Endothelial cell (in vitro differentiated cells): ENCODE data around the gene ZDHHC12. TPM values are rescaled to one million over a fixed set of nuclear protein-coding genes. Genes with fewer than 3 reads are reported as not detected.
A peak's percentile ranks its signal among the peaks of the same experiment; 100 is the strongest.

Experiments
- DNase-seq: peaks from one replicate; pipeline ENCODE4 v3.0.0; 2021; ENCODE audit warnings: low spot score
- H3K27ac Mint-ChIP-seq: one replicate; pipeline ENCODE4 v1.8.0; 2021; ENCODE audit warnings: mixed read lengths, inconsistent platforms; ENCODE audit not compliant: unreplicated experiment
- H3K27me3 Mint-ChIP-seq: one replicate; pipeline ENCODE4 v1.8.0; 2021; ENCODE audit warnings: mild to moderate bottlenecking, moderate library complexity, mixed read lengths, inconsistent platforms; ENCODE audit not compliant: unreplicated experiment
- H3K36me3 Mint-ChIP-seq: one replicate; pipeline ENCODE4 v1.8.0; 2021; ENCODE audit warnings: mild to moderate bottlenecking, low read depth, mixed read lengths, inconsistent platforms; ENCODE audit not compliant: unreplicated experiment
- H3K4me1 Mint-ChIP-seq: one replicate; pipeline ENCODE4 v1.8.0; 2021; ENCODE audit warnings: mild to moderate bottlenecking, mixed read lengths, inconsistent platforms; ENCODE audit not compliant: unreplicated experiment
- H3K4me3 Mint-ChIP-seq: one replicate; pipeline ENCODE4 v1.8.0; 2021; ENCODE audit warnings: mild to moderate bottlenecking, mixed read lengths, inconsistent platforms; ENCODE audit not compliant: unreplicated experiment
- H3K9me3 Mint-ChIP-seq: one replicate; pipeline ENCODE4 v1.8.0; 2021; ENCODE audit warnings: mixed read lengths, inconsistent platforms; ENCODE audit not compliant: unreplicated experiment
- CTCF ChIP-seq: fragments of 200-600 bp; sonication (generic); IDR thresholded peaks from one replicate; pipeline ENCODE4 v1.5.0; 2021; ENCODE audit warnings: antibody characterized with exemption; ENCODE audit not compliant: unreplicated experiment
- total RNA-seq: library from RNA; stranded (reverse); fragmentation: NEBNext Ultra II Directional; extraction: Animal tissue kit (Norgen Biotek cat#: 25700); gene quantifications from one replicate; pipeline ENCODE4 v1.2.1, GENCODE V29; 2021; ENCODE audit not compliant: unreplicated experiment

ZDHHC12 gene
- total RNA-seq, 1 donor from 2014 or later = 42.1 TPM

- peaks cover 15% of the 10 kb centered on the region for H3K4me1 Mint-ChIP-seq
- peaks cover 11% of the 10 kb centered on the region for H3K27me3 Mint-ChIP-seq
- no peak for TF ChIP-seq CTCF
- H3K9me3 Mint-ChIP-seq = no peaks in the 10 kb centered on the region
- H3K4me3 Mint-ChIP-seq = peak overlapping the region; percentile 94
- H3K36me3 Mint-ChIP-seq = peaks cover 11% of the 10 kb centered on the region
- DNase-seq = no peak
- H3K27ac Mint-ChIP-seq = peak overlapping the region; percentile 31
Measured at GRCh38 chr9:128770286-128771030, 46.5 kb upstream of the ZDHHC12 start.

GRCh38 chr9:128768606-128769005 is 44.7 kb upstream of the ZDHHC12 start:
- no peak for DNase-seq
- H3K4me3 Mint-ChIP-seq = no peak overlapping the region
- H3K27me3 Mint-ChIP-seq = peaks cover 13% of the 10 kb centered on the region
- TF ChIP-seq CTCF = no peak
- H3K36me3 Mint-ChIP-seq = peaks cover 8% of the 10 kb centered on the region
- peaks cover 19% of the 10 kb centered on the region for H3K4me1 Mint-ChIP-seq
- no peaks in the 10 kb centered on the region for H3K9me3 Mint-ChIP-seq
- H3K27ac Mint-ChIP-seq = no peak overlapping the region

- Mint-ChIP-seq H3K4me3 (no peak overlapping the region), H3K27me3 (peaks cover 5% of the 10 kb centered on the region), H3K4me1 (peaks cover 15% of the 10 kb centered on the region), H3K9me3 (no peaks in the 10 kb centered on the region), H3K36me3 (peaks cover 9% of the 10 kb centered on the region), H3K27ac (no peak overlapping the region)
- TF ChIP-seq CTCF = no peak
- no peak for DNase-seq
Measured at GRCh38 chr9:128765499-128765898, 41.6 kb upstream of the ZDHHC12 start.

GRCh38 chr9:128764361-128764760 is 40.4 kb upstream of the ZDHHC12 start:
- Mint-ChIP-seq H3K27me3 (peaks cover 2% of the 10 kb centered on the region), H3K27ac (no peak overlapping the region), H3K4me1 (peaks cover 9% of the 10 kb centered on the region), H3K9me3 (no peaks in the 10 kb centered on the region), H3K36me3 (peaks cover 2% of the 10 kb centered on the region), H3K4me3 (no peak overlapping the region)
- DNase-seq = no peak
- no peak for TF ChIP-seq CTCF

- H3K4me1 Mint-ChIP-seq = peaks cover 9% of the 10 kb centered on the region
- DNase-seq = no peak
- peaks cover 2% of the 10 kb centered on the region for H3K27me3 Mint-ChIP-seq
- H3K4me3 Mint-ChIP-seq = no peak overlapping the region
- TF ChIP-seq CTCF = no peak
- H3K36me3 Mint-ChIP-seq = peaks cover 2% of the 10 kb centered on the region
- H3K9me3 Mint-ChIP-seq = no peaks in the 10 kb centered on the region
- peak overlapping the region; percentile 15 for H3K27ac Mint-ChIP-seq
Measured at GRCh38 chr9:128762671-128763449, 38.9 kb upstream of the ZDHHC12 start.
